HCT116 (cell line): ENCODE data around the gene TTC8. TPM values are rescaled to one million over a fixed set of nuclear protein-coding genes. Genes with fewer than 3 reads are reported as not detected.

ENCODE experiments used
- ATAC-seq: fragments of 200-7000 bp; cut with Tn5 transposase; 2 replicates; pipeline ENCODE4 v1.9.1; 2020; ENCODE audit warnings: mild to moderate bottlenecking, moderate library complexity
- BruUV-seq: library from RNA; stranded (reverse); fragments of 400-500 nt; replicated peaks from 2 replicates; lab custom pipeline; 2021; lab: Mats Ljungman, UMichigan
- CTCF ChIA-PET: fragments of 300-600 bp; sonication (Branson Sonifier 250); formaldehyde crosslinking; loops from one replicate; lab custom pipeline; 2021; ENCODE audit warnings: antibody characterized with exemption; lab: Charles Lee
- POLR2A ChIA-PET: fragments of 300-600, 350-600 bp; sonication (Branson Sonifier 250); formaldehyde crosslinking; loops from one replicate; lab custom pipeline; 2021; ENCODE audit warnings: antibody characterized with exemption; lab: Charles Lee
- RAD21 ChIA-PET, 2 experiments: fragments of 300-600 bp; sonication (Branson Sonifier 250); formaldehyde crosslinking; loops; one replicate each; lab custom pipeline; 2023; ENCODE audit warnings: low total read pairs in 2 of 2; ENCODE audit not compliant: uncharacterized antibody in 2 of 2, unreplicated experiment in 2 of 2, low non-redundant PET in 1 of 2; lab: Charles Lee
- DNase-seq: peaks from one replicate; pipeline ENCODE4 v3.0.0-alpha.2; 2010; ENCODE audit warnings: low read depth, low spot score
- H2AFZ ChIP-seq: fragments of 200-600 bp; shearing (Covaris generic), sonication (generic); 2 replicates; pipeline ENCODE4 v1.6.1; 2017; ENCODE audit warnings: low read depth, mixed run types, mixed read lengths, antibody characterized with exemption, low read length; ENCODE audit not compliant: poor library complexity, severe bottlenecking
- H3K27ac ChIP-seq: 2 replicates; pipeline ENCODE4 v1.5.1; 2012; ENCODE audit warnings: low read depth, low read length
- H3K27me3 ChIP-seq: fragments of 200-600 bp; sonication (generic); 2 replicates; pipeline ENCODE4 v1.6.1; 2016; ENCODE audit warnings: mixed run types, low read length, mixed read lengths; ENCODE audit not compliant: insufficient read depth
- H3K36me3 ChIP-seq, 2 experiments: fragments of 200-500 bp in 1 of 2; fragments of 200-600 bp in 1 of 2; sonication (Bioruptor generic) in 1 of 2; sonication (generic) in 1 of 2; 2 replicates each; pipeline versions ENCODE4 v1.5.1 to v1.6.1; 2014 to 2016; ENCODE audit warnings: low read length in 2 of 2, inconsistent platforms in 1 of 2, mixed read lengths in 1 of 2, mixed run types in 1 of 2; ENCODE audit not compliant: insufficient read depth in 2 of 2, control insufficient read depth in 1 of 2
- H3K4me1 ChIP-seq, 2 experiments: fragments of 200-600 bp in 1 of 2; sonication (generic) in 1 of 2; 2 replicates each; pipeline versions ENCODE4 v1.5.1 to v1.6.1; 2012 to 2017; ENCODE audit warnings: low read length in 2 of 2, inconsistent platforms in 1 of 2, mild to moderate bottlenecking in 1 of 2, mixed read lengths in 1 of 2, mixed run types in 1 of 2, moderate library complexity in 1 of 2; ENCODE audit not compliant: insufficient read depth in 2 of 2, control insufficient read depth in 1 of 2
- H3K4me2 ChIP-seq: fragments of 200-600 bp; sonication (generic); 2 replicates; pipeline ENCODE4 v1.6.1; 2017; ENCODE audit warnings: mixed run types, low read length, mixed read lengths
- H3K4me3 ChIP-seq, 2 experiments: fragments of 200-600 bp in 1 of 2; sonication (generic) in 1 of 2; replicated peaks in 1 of 2; 2 replicates each; pipeline ENCODE4 v1.5.1; 2011 to 2016; ENCODE audit warnings: low read length in 2 of 2, control low read depth in 1 of 2, low read depth in 1 of 2, mild to moderate bottlenecking in 1 of 2, mixed read lengths in 1 of 2, mixed run types in 1 of 2
- H3K79me2 ChIP-seq: fragments of 200-600 bp; sonication (generic); 2 replicates; pipeline ENCODE4 v1.6.1; 2017; ENCODE audit warnings: mild to moderate bottlenecking, mixed run types, low read length, moderate library complexity, mixed read lengths; ENCODE audit not compliant: insufficient read depth
- H3K9ac ChIP-seq: fragments of 200-600 bp; sonication (generic); 2 replicates; pipeline ENCODE4 v1.6.1; 2016; ENCODE audit warnings: low read length, mixed read lengths
- H3K9me2 ChIP-seq: fragments of 200-600 bp; sonication (generic), shearing (Covaris generic); 2 replicates; pipeline ENCODE4 v1.6.1; 2017; ENCODE audit warnings: mixed run types, mild to moderate bottlenecking, moderate library complexity; ENCODE audit not compliant: insufficient read depth
- H3K9me3 ChIP-seq, 2 experiments: fragments of 200-500 bp in 1 of 2; fragments of 200-600 bp in 1 of 2; sonication (Bioruptor generic) in 1 of 2; sonication (generic) in 1 of 2; 2 replicates each; pipeline ENCODE4 v1.6.1; 2014 to 2017; ENCODE audit warnings: low read length in 2 of 2, mixed read lengths in 2 of 2, inconsistent platforms in 1 of 2, low read depth in 1 of 2, mild to moderate bottlenecking in 1 of 2, mixed run types in 1 of 2, moderate library complexity in 1 of 2; ENCODE audit not compliant: control insufficient read depth in 1 of 2, insufficient read depth in 1 of 2
- H4K20me1 ChIP-seq: fragments of 200-600 bp; sonication (generic), shearing (Covaris generic); 2 replicates; pipeline ENCODE4 v1.6.1; 2017; ENCODE audit warnings: mixed run types, mild to moderate bottlenecking, moderate library complexity; ENCODE audit not compliant: insufficient read depth
- CEBPB ChIP-seq: IDR thresholded peaks from 2 replicates; pipeline ENCODE4 v1.6.1; 2012; ENCODE audit warnings: low read depth
- EZH2 ChIP-seq: fragments of 200-600 bp; sonication (generic); IDR thresholded peaks from 2 replicates; pipeline ENCODE4 v1.6.1; 2017; ENCODE audit warnings: antibody characterized with exemption, mixed run types
- MAX ChIP-seq: IDR thresholded peaks from 2 replicates; pipeline ENCODE4 v1.6.1; 2012
- REST ChIP-seq: IDR thresholded peaks from 2 replicates; pipeline ENCODE4 v1.6.1; 2012; ENCODE audit warnings: low read depth
- TCF7L2 ChIP-seq: IDR thresholded peaks from 2 replicates; pipeline ENCODE4 v1.7.0; 2011; ENCODE audit warnings: borderline replicate concordance, inconsistent platforms; ENCODE audit not compliant: insufficient read depth, insufficient read length; ENCODE audit errors: extremely low read depth
- intact Hi-C: fragments of 100-400 bp; cut with micrococcal nuclease; formaldehyde crosslinking; loops from 2 replicates; pipeline ENCODE4 v1.10.0; 2022
- total RNA-seq: library from RNA; stranded (reverse); gene quantifications from one replicate; pipeline ENCODE4 v1.2.1, GENCODE V29; 2021; ENCODE audit not compliant: unreplicated experiment

TTC8 gene
- total RNA-seq, 1 experiment from 2014 or later: 21.4 TPM

GRCh38 chr14:88799522-88799921 is 24.9 kb upstream of the TTC8 start:
- no peak for DNase-seq
- CTCF ChIA-PET: no interaction called here

More at GRCh38 chr14:88799522-88799921, 24.9 kb upstream of the TTC8 start:
- Histone ChIP-seq H3K27ac (no peak overlapping the region), H3K4me1 (no peaks in the 10 kb centered on the region), H2AFZ (no peak overlapping the region), H3K79me2 (no peaks in the 10 kb centered on the region), H3K4me3 (no peak overlapping the region), H3K9ac (no peak overlapping the region), H4K20me1 (no peaks in the 10 kb centered on the region), H3K9me2 (no peaks in the 10 kb centered on the region), H3K4me2 (no peak overlapping the region), H3K9me3 (no peaks in the 10 kb centered on the region), H3K27me3 (no peaks in the 10 kb centered on the region), H3K36me3 (no peaks in the 10 kb centered on the region)
- ChIA-PET RAD21 (no interaction called here), POLR2A (no interaction called here)
- no TSS peak for BruUV-seq
- intact Hi-C loops: no loop called here
- ATAC-seq: no peak
- TF ChIP-seq REST (no peak), TCF7L2 (no peak), EZH2 (no peak), MAX (no peak), CEBPB (no peak)
